ENCODE measurements around the gene ZNF568.
A peak's percentile ranks its signal among the peaks of the same experiment; 100 is the strongest.

ZNF568 gene

GRCh38 chr19:37007587-37008220 lies 91.6 kb downstream of the ZNF568 start:
- DNase-seq, result peak; percentile 36 to 58 (median 45)

GRCh38 chr19:37009871-37010270 lies 93.7 kb downstream of the ZNF568 start:
- DNase-seq, result no peak

- no peak for DNase-seq
Observed at GRCh38 chr19:37012093-37012745, 96.1 kb downstream of the ZNF568 start.

- DNase-seq, result no peak
Observed at GRCh38 chr19:37014456-37014855, 98.3 kb downstream of the ZNF568 start.

- DNase-seq, result no peak
Observed at GRCh38 chr19:37045140-37045539, 129.0 kb downstream of the ZNF568 start.

Data from suppressor macrophage treated with lipopolysaccharide for 1 hour (primary cell).